HPDE6-E6E7 (cell line): ENCODE results near the gene MB.

ENCODE experiments used
- DNase-seq: peaks from one replicate; pipeline ENCODE4 v3.0.0; 2011; ENCODE audit warnings: missing footprints; ENCODE audit errors: extremely low spot score

Gene MB

GRCh38 chr22:35615156-35615555 lies 2.0 kb downstream of the MB start:
- DNase-seq, result no peak

GRCh38 chr22:35614404-35614803 lies 2.7 kb downstream of the MB start:
- DNase-seq, result no peak

- DNase-seq, result no peak
These were observed 4.2 kb downstream of the MB start for GRCh38 chr22:35612903-35613302.

GRCh38 chr22:35611891-35612576 lies 5.1 kb downstream of the MB start:
- no peak for DNase-seq

GRCh38 chr22:35611200-35611890 lies 5.8 kb downstream of the MB start:
- no peak for DNase-seq

GRCh38 chr22:35610741-35611140 lies 6.4 kb downstream of the MB start:
- DNase-seq, result no peak

- DNase-seq, result no peak
These were observed 7.4 kb downstream of the MB start for GRCh38 chr22:35609761-35610160.

- DNase-seq, result no peak
These were observed 7.9 kb downstream of the MB start for GRCh38 chr22:35609261-35609660.

GRCh38 chr22:35608088-35608487 lies 9.0 kb downstream of the MB start:
- DNase-seq, result no peak

- DNase-seq, result no peak
These were observed 10.2 kb downstream of the MB start for GRCh38 chr22:35606916-35607315.

- DNase-seq, result no peak
These were observed 11.2 kb downstream of the MB start for GRCh38 chr22:35605851-35606481.

GRCh38 chr22:35605369-35605680 lies 11.8 kb downstream of the MB start:
- no peak for DNase-seq

- DNase-seq, result no peak
These were observed 12.3 kb downstream of the MB start for GRCh38 chr22:35604621-35605368.

- peak; percentile 73 for DNase-seq
These were observed 15.2 kb downstream of the MB start for GRCh38 chr22:35601743-35602615.

GRCh38 chr22:35601013-35601580 lies 16.0 kb downstream of the MB start:
- no peak for DNase-seq

- DNase-seq, result no peak
These were observed 16.7 kb downstream of the MB start for GRCh38 chr22:35600476-35600875.

- DNase-seq, result no peak
These were observed 17.8 kb downstream of the MB start for GRCh38 chr22:35599364-35599763.

GRCh38 chr22:35598396-35598710 lies 18.8 kb downstream of the MB start:
- no peak for DNase-seq

GRCh38 chr22:35597692-35598395 lies 19.3 kb downstream of the MB start:
- no peak for DNase-seq

- no peak for DNase-seq
These were observed 20.3 kb downstream of the MB start for GRCh38 chr22:35596821-35597220.

- DNase-seq, result no peak
These were observed 22.4 kb downstream of the MB start for GRCh38 chr22:35594686-35595085.
